H54 (cell line): ENCODE data around the gene ASS1.
A peak's percentile ranks its signal among the peaks of the same experiment; 100 is the strongest.

Experiments
- DNase-seq: peaks from one replicate; pipeline ENCODE4 v3.0.0; 2011; ENCODE audit warnings: low spot score, mixed read lengths; ENCODE audit not compliant: insufficient read length
- FAIRE-seq: peaks from 3 replicates; lab custom pipeline; 2011; peaks lifted over from hg19 to GRCh38; lab: Jason Lieb, UNC
- POLR2A ChIP-seq: IDR thresholded peaks from 2 replicates; pipeline ENCODE4 v1.6.1; 2011; ENCODE audit warnings: low read depth, mild to moderate bottlenecking, low read length

Gene ASS1

GRCh38 chr9:130424595-130425454, 19.9 kb upstream of the ASS1 start:
- no peak for TF ChIP-seq POLR2A

DNA sequence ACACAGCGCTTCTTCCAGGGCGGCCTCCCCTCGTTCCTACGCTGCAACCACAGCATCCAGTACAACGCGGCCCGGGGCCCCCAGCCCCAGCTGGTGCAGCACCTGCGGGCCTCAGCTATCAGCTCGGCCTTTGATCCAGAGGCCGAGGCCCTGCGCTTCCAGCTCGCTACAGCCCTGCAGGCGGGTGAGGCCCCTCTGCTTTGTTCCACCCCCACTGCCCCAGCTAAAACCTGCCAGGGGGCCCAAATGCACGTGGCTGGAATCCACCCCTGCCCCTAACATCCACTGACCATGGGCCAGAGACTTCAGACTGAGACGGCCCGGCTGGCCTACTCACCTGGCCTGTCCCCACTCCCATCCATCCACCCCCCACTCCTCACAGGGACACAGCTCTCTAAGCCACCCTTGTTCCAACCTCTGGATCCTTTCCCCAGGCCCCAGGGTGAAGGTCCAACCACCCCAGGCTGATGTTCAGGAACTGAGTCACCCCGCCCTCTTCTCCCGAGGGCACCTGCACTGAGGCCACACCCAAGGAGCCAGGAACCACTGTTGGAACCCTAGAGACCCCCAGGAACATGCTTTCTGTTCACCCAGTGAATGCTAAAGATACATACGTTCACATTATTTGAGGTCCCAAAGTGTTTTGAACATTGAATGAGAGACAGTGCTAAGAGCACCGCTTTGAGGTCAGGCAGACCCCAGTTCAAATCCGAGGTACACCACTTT, 18.9 kb upstream of the ASS1 start:
- DNase-seq = no peak
- no peak for FAIRE-seq
- TF ChIP-seq POLR2A = no peak

More at GRCh38 chr9:130424595-130425454, 19.9 kb upstream of the ASS1 start:
- DNase-seq = no peak
- FAIRE-seq = no peak

DNA sequence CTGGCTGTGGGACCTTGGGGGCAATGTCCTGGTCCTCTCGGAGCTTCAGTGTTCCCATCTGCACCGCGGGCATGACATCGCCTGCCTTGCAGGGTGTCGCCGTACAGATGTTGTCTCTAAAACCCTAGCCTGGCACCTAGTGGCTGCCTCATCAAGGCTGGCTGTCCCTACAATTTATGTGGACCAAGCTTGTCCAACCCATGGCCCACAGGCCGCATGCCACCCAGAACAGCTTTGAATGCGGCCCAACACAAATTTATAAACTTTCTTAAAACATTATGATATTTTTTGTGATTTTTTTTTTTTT, 18.3 kb upstream of the ASS1 start:
- TF ChIP-seq POLR2A = no peak
- DNase-seq (no peak), FAIRE-seq (no peak)

DNA sequence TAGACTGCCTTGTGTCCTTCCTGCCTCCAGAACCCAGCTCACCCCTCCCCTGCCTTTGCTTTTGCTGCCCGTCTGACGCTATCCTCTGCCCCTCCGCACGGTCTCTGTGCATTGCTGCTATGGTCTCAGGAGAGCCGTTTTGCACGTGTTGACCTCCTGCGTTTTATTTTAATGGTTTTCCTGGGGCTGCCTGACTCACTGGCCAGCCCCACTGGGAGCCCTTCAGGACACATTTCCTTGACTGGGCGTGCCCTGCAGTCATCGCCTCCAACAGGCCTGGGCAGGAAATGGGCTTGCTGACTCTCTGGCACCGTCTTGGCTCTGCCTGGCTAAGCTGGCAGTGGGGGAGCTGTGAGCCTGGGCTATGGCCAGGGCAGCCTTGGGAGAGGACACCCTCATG, 17.9 kb upstream of the ASS1 start:
- FAIRE-seq (no peak), DNase-seq (peak; percentile 44)
- TF ChIP-seq POLR2A = no peak

DNA sequence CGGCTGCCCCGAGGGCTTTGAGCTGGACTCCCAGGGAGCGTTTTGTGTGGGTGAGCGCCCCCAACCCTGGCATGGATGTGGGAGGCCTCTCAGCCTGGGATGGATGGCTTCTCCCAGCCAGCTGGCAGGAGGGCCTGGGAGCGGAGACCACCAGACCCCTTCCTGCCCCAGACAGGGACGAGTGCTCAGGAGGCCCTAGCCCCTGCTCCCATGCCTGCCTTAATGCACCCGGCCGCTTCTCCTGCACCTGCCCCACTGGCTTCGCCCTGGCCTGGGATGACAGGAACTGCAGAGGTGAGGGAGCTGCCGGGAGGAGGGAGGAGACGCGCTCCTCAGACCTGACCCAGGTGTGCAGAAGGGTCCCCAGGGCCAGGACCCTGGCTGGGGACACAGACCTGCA, 17.4 kb upstream of the ASS1 start:
- no peak for TF ChIP-seq POLR2A
- DNase-seq = no peak
- no peak for FAIRE-seq

DNA sequence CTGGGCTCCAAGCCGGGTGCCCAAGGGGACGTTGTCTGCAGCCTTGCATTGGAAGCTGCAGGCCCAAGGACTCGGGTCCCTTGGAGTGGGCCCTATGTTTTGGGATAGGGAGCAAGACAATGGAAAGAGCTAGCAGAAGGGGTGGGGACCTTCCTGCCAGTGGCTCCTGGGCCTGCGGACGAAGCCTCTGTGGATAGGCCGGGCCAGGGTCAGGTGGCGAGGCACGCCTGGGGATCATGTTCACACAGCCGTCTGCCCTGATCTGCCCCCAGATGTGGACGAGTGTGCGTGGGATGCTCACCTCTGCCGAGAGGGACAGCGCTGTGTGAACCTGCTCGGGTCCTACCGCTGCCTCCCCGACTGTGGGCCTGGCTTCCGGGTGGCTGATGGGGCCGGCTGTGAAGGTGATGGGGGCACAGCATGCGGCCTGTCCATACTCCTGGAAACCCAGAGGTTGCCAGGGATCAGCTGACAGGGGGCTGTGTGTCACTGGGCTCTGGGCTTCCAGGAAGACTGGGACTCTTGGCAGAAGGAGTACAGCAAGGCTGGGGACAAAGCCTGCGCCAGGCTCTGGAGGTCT, 16.6 kb upstream of the ASS1 start:
- FAIRE-seq (no peak), DNase-seq (no peak)
- no peak for TF ChIP-seq POLR2A

DNA sequence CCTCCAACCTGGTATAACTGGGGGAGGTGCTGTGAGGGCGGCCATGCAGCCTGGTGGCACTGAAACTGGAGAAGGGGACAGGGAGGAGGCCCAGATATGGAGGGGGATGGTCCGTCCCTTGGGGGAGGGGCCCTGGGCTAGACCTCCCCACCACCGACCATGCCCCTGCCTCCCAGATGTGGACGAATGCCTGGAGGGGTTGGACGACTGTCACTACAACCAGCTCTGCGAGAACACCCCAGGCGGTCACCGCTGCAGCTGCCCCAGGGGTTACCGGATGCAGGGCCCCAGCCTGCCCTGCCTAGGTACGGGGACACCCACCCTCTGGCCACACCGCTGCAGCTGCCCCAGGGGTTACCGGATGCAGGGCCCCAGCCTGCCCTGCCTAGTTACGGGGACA, 15.4 kb upstream of the ASS1 start:
- FAIRE-seq (no peak), DNase-seq (no peak)
- no peak for TF ChIP-seq POLR2A

DNA sequence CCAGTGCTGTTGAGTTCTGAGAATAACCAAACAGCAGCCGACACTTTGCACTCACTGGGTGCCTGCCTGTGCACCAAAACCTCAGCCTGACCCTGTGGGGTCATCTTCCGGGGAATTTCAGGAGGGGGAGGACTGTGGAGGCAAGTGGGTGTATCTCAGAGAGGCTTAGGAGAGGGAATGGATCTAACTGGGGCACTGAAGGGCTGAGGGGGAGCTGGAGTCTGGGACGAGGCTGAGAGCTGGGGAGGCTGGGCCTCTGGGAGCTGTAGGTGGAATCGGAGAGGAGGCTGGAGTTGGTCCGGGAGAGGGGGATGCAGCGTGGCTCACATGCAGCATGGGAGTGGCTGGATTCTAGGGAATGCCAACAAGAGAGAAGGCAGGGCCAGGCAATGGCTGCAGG, 14.9 kb upstream of the ASS1 start:
- no peak for TF ChIP-seq POLR2A
- FAIRE-seq (no peak), DNase-seq (no peak)

DNA sequence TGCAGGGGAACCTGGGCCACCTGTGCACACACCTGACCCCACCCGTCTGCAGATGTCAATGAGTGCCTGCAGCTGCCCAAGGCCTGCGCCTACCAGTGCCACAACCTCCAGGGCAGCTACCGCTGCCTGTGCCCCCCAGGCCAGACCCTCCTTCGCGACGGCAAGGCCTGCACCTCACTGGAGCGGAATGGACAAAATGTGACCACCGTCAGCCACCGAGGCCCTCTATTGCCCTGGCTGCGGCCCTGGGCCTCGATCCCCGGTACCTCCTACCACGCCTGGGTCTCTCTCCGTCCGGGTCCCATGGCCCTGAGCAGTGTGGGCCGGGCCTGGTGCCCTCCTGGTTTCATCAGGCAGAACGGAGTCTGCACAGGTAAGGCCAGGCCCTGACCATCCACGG, 14.5 kb upstream of the ASS1 start:
- FAIRE-seq (no peak), DNase-seq (no peak)
- TF ChIP-seq POLR2A = no peak

DNA sequence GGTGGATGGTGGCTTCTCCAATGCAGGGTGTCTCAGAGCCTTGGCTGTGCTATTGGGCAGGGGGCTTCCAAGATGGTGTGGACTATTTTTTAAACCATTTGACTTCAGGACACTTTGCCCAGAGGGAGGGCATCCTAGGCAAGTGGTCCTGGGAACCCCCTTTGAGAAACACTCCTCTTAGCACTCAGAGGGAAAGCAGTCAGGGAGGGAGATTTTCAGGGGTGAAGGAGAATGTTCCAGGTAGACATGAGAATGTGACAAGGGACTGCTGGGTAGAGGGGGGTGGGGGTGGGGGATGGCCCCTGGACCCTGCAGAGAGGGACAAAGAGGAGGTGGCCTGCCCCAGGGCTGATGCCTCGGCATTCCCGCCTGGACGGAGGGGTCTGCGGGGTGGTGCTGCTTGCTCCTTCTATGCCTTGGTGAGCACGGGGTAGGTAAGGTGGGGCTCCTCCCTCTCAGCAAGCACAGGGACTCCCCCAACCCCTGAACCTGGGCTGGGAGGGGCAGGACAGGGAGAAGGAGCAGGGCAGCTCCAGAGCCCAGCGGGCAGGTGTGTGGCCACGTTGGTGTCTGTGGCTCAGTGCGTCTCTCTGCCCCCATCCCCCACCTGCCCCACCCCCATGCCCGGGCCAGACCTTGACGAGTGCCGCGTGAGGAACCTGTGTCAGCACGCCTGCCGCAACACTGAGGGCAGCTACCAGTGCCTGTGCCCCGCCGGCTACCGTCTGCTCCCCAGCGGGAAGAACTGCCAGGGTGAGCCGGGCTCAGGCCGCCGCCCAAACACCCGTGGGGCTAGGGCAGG, 13.8 kb upstream of the ASS1 start:
- DNase-seq (no peak), FAIRE-seq (no peak)
- no peak for TF ChIP-seq POLR2A

- no peak for TF ChIP-seq POLR2A
- no peak for FAIRE-seq
- DNase-seq = no peak
These were observed 13.0 kb upstream of the ASS1 start for GRCh38 chr9:130431536-130432303.

- TF ChIP-seq POLR2A = no peak
- FAIRE-seq = no peak
- no peak for DNase-seq
These were observed 12.4 kb upstream of the ASS1 start for GRCh38 chr9:130432362-130432761.

GRCh38 chr9:130432796-130433167, 12.0 kb upstream of the ASS1 start:
- DNase-seq (no peak), FAIRE-seq (no peak)
- TF ChIP-seq POLR2A = no peak
